IPS-15b (cell line): ENCODE measurements around the gene MYO1D.

Experiments
- H3K27me3 ChIP-seq: one replicate; pipeline ENCODE4 v1.6.1; 2013; ENCODE audit warnings: low read length; ENCODE audit not compliant: control insufficient read depth, insufficient read depth
- H3K36me3 ChIP-seq: one replicate; pipeline ENCODE4 v1.6.1; 2013; ENCODE audit warnings: low read length; ENCODE audit not compliant: control insufficient read depth, insufficient read depth
- H3K4me1 ChIP-seq: one replicate; pipeline ENCODE4 v1.6.1; 2013; ENCODE audit warnings: mild to moderate bottlenecking, low read length; ENCODE audit not compliant: control insufficient read depth, insufficient read depth
- H3K4me3 ChIP-seq: one replicate; pipeline ENCODE4 v1.5.1; 2013; ENCODE audit warnings: low read depth, low read length
- H3K9ac ChIP-seq: one replicate; pipeline ENCODE4 v1.6.1; 2013; ENCODE audit warnings: low read depth, mild to moderate bottlenecking, low read length
- H3K9me3 ChIP-seq: one replicate; pipeline ENCODE4 v1.6.1; 2013; ENCODE audit warnings: mild to moderate bottlenecking, low read length; ENCODE audit not compliant: control insufficient read depth, insufficient read depth

Gene MYO1D

GRCh38 chr17:32568705-32569104 lies 308.2 kb downstream of the MYO1D start:
- Histone ChIP-seq H3K9ac (no peak overlapping the region), H3K36me3 (no peaks in the 10 kb centered on the region), H3K4me3 (no peak overlapping the region), H3K9me3 (no peaks in the 10 kb centered on the region), H3K27me3 (no peaks in the 10 kb centered on the region), H3K4me1 (peaks cover 3% of the 10 kb centered on the region)

GRCh38 chr17:32567511-32567910 lies 309.4 kb downstream of the MYO1D start:
- Histone ChIP-seq H3K27me3 (no peaks in the 10 kb centered on the region), H3K4me3 (no peak overlapping the region), H3K4me1 (peaks cover 3% of the 10 kb centered on the region), H3K36me3 (no peaks in the 10 kb centered on the region), H3K9me3 (no peaks in the 10 kb centered on the region), H3K9ac (no peak overlapping the region)

- Histone ChIP-seq H3K9ac (no peak overlapping the region), H3K4me1 (peaks cover 3% of the 10 kb centered on the region), H3K9me3 (no peaks in the 10 kb centered on the region), H3K27me3 (no peaks in the 10 kb centered on the region), H3K36me3 (no peaks in the 10 kb centered on the region), H3K4me3 (no peak overlapping the region)
Measured at GRCh38 chr17:32567086-32567485, 309.8 kb downstream of the MYO1D start.

GRCh38 chr17:32566303-32566702 lies 310.6 kb downstream of the MYO1D start:
- Histone ChIP-seq H3K9ac (no peak overlapping the region), H3K4me1 (peaks cover 3% of the 10 kb centered on the region), H3K9me3 (no peaks in the 10 kb centered on the region), H3K36me3 (no peaks in the 10 kb centered on the region), H3K4me3 (no peak overlapping the region), H3K27me3 (no peaks in the 10 kb centered on the region)

GRCh38 chr17:32565401-32565800 lies 311.5 kb downstream of the MYO1D start:
- Histone ChIP-seq H3K4me3 (no peak overlapping the region), H3K27me3 (no peaks in the 10 kb centered on the region), H3K9me3 (no peaks in the 10 kb centered on the region), H3K9ac (no peak overlapping the region), H3K36me3 (no peaks in the 10 kb centered on the region), H3K4me1 (peaks cover 3% of the 10 kb centered on the region)

- Histone ChIP-seq H3K4me3 (no peak overlapping the region), H3K4me1 (peaks cover 3% of the 10 kb centered on the region), H3K27me3 (no peaks in the 10 kb centered on the region), H3K36me3 (no peaks in the 10 kb centered on the region), H3K9me3 (no peaks in the 10 kb centered on the region), H3K9ac (no peak overlapping the region)
Measured at GRCh38 chr17:32564325-32564724, 312.6 kb downstream of the MYO1D start.

GRCh38 chr17:32563583-32563982 lies 313.3 kb downstream of the MYO1D start:
- Histone ChIP-seq H3K4me3 (no peak overlapping the region), H3K36me3 (no peaks in the 10 kb centered on the region), H3K9me3 (no peaks in the 10 kb centered on the region), H3K9ac (no peak overlapping the region), H3K27me3 (no peaks in the 10 kb centered on the region), H3K4me1 (peaks cover 3% of the 10 kb centered on the region)

GRCh38 chr17:32558997-32559650 lies 317.8 kb downstream of the MYO1D start:
- no peak overlapping the region for H3K9ac ChIP-seq
- no peaks in the 10 kb centered on the region for H3K9me3 ChIP-seq
- peaks cover 4% of the 10 kb centered on the region for H3K4me1 ChIP-seq
- no peaks in the 10 kb centered on the region for H3K36me3 ChIP-seq
- H3K4me3 ChIP-seq: no peak overlapping the region
- H3K27me3 ChIP-seq: no peaks in the 10 kb centered on the region

GRCh38 chr17:32558326-32558955 lies 318.5 kb downstream of the MYO1D start:
- Histone ChIP-seq H3K27me3 (no peaks in the 10 kb centered on the region), H3K9me3 (no peaks in the 10 kb centered on the region), H3K36me3 (no peaks in the 10 kb centered on the region), H3K9ac (no peak overlapping the region), H3K4me1 (peaks cover 4% of the 10 kb centered on the region), H3K4me3 (no peak overlapping the region)

GRCh38 chr17:32555611-32556310 lies 321.2 kb downstream of the MYO1D start:
- no peaks in the 10 kb centered on the region for H3K27me3 ChIP-seq
- no peak overlapping the region for H3K9ac ChIP-seq
- peaks cover 4% of the 10 kb centered on the region for H3K4me1 ChIP-seq
- no peaks in the 10 kb centered on the region for H3K36me3 ChIP-seq
- H3K4me3 ChIP-seq: no peak overlapping the region
- H3K9me3 ChIP-seq: no peaks in the 10 kb centered on the region

GRCh38 chr17:32553168-32553567 lies 323.8 kb downstream of the MYO1D start:
- H3K9ac ChIP-seq: no peak overlapping the region
- peaks cover 4% of the 10 kb centered on the region for H3K4me1 ChIP-seq
- H3K4me3 ChIP-seq: no peak overlapping the region
- no peaks in the 10 kb centered on the region for H3K9me3 ChIP-seq
- no peaks in the 10 kb centered on the region for H3K27me3 ChIP-seq
- H3K36me3 ChIP-seq: no peaks in the 10 kb centered on the region

GRCh38 chr17:32552280-32552679 lies 324.6 kb downstream of the MYO1D start:
- no peaks in the 10 kb centered on the region for H3K9me3 ChIP-seq
- no peak overlapping the region for H3K4me3 ChIP-seq
- H3K4me1 ChIP-seq: peaks cover 4% of the 10 kb centered on the region
- no peaks in the 10 kb centered on the region for H3K27me3 ChIP-seq
- H3K36me3 ChIP-seq: no peaks in the 10 kb centered on the region
- no peak overlapping the region for H3K9ac ChIP-seq
